Transverse colon (tissue), 4 donors: ENCODE results near the gene PLA2G4E.

Experiments used
- EP300 ChIP-seq: sonication (generic); formaldehyde crosslinking; IDR thresholded peaks from one replicate; pipeline ENCODE4 v1.6.1; 2017; ENCODE audit warnings: antibody characterized with exemption, low read depth
- POLR2A ChIP-seq: fragments of 450-650 bp; IDR thresholded peaks from one replicate; pipeline ENCODE4 v1.6.1; 2016; ENCODE audit warnings: antibody characterized with exemption, mild to moderate bottlenecking, moderate library complexity
- POLR2AphosphoS5 ChIP-seq, 3 donors: sonication (generic); formaldehyde crosslinking; IDR thresholded peaks; one replicate each; pipeline ENCODE4 v1.6.1; 2016; ENCODE audit warnings: antibody characterized with exemption in 3 of 3
- TF ChIP-seq, protein P1 (sequence below), 5 experiments: fragments of 200-600 bp in 3 of 5; fragments of 450-650 bp in 2 of 5; sonication (generic) in 3 of 5; IDR thresholded peaks; 1 replicate in 2 of 5; 2 replicates in 3 of 5; pipeline ENCODE4 v1.5.1; 2016 to 2017; ENCODE audit warnings: antibody characterized with exemption in 5 of 5, inconsistent platforms in 3 of 5, mild to moderate bottlenecking in 2 of 5, moderate library complexity in 1 of 5

DNA sequence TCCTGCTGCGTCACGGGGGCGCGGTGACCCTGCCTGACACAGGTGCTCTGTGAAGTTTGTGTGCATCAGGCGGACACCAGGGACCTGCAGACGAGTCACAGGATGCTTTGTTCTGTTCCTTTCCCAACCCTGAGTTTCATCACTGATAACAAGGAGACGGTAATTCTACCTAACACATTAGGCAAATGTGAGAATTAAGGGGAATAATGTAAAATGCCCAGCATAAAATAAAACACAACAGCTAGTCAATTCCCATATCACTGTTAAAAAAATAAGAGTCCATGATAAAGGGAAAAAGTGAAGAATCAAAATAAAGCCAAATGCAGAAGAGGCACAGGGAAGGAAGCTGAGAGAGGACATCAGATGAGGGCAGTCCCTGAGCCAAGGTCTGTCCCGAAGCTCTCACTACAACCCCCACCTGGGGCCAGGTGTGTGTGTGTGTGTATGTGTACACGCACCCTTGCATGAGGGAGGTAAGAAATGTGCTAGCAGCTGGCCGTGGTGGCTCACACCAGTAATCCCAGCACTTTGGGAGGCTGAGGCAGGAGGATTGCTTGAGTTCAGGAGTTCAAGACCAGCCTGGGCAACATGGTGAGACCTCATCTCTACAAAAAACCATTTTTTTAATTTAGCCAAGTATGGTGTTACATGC lies 46.0 kb upstream of the PLA2G4E start:
- TF ChIP-seq, protein P1, sequence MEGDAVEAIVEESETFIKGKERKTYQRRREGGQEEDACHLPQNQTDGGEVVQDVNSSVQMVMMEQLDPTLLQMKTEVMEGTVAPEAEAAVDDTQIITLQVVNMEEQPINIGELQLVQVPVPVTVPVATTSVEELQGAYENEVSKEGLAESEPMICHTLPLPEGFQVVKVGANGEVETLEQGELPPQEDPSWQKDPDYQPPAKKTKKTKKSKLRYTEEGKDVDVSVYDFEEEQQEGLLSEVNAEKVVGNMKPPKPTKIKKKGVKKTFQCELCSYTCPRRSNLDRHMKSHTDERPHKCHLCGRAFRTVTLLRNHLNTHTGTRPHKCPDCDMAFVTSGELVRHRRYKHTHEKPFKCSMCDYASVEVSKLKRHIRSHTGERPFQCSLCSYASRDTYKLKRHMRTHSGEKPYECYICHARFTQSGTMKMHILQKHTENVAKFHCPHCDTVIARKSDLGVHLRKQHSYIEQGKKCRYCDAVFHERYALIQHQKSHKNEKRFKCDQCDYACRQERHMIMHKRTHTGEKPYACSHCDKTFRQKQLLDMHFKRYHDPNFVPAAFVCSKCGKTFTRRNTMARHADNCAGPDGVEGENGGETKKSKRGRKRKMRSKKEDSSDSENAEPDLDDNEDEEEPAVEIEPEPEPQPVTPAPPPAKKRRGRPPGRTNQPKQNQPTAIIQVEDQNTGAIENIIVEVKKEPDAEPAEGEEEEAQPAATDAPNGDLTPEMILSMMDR (IDR thresholded peaks at IDR 0.05) = no peak
- TF ChIP-seq POLR2A (no peak), EP300 (no peak), POLR2AphosphoS5 (IDR thresholded peaks at IDR 0.05) (no peak)
